Lower lobe of right lung (tissue), 2 donors: Measurements from ENCODE around the gene MTURN. TPM values are rescaled to one million over a fixed set of nuclear protein-coding genes. Genes with fewer than 3 reads are reported as not detected.

Experiments
- ATAC-seq, 2 donors: fragments of 200-7000 bp; cut with Tn5 transposase; one replicate each; pipeline ENCODE4 v1.9.1; 2020 to 2022; ENCODE audit warnings: mild to moderate bottlenecking in 2 of 2, moderate library complexity in 2 of 2
- DNase-seq: peaks from one replicate; pipeline ENCODE4 v3.0.0-alpha.2; 2020
- H3K27ac ChIP-seq: fragments of 200-600 bp; one replicate; pipeline ENCODE4 v1.8.0; 2022
- H3K27me3 ChIP-seq: fragments of 200-600 bp; one replicate; pipeline ENCODE4 v1.8.0; 2022; ENCODE audit warnings: low read depth
- H3K36me3 ChIP-seq: fragments of 200-600 bp; one replicate; pipeline ENCODE4 v1.8.0; 2022; ENCODE audit warnings: mild to moderate bottlenecking
- H3K4me1 ChIP-seq: fragments of 200-600 bp; one replicate; pipeline ENCODE4 v1.8.0; 2022
- H3K4me3 ChIP-seq: fragments of 200-600 bp; one replicate; pipeline ENCODE4 v1.8.0; 2022; ENCODE audit warnings: mild to moderate bottlenecking
- H3K9me3 ChIP-seq: fragments of 200-600 bp; one replicate; pipeline ENCODE4 v1.8.0; 2022
- CTCF ChIP-seq: fragments of 200-600 bp; IDR thresholded peaks from one replicate; pipeline ENCODE4 v1.8.0; 2022; ENCODE audit warnings: antibody characterized with exemption, mild to moderate bottlenecking
- intact Hi-C: fragments of 100-400 bp; cut with DNase I; formaldehyde crosslinking; loops from one replicate; pipeline ENCODE4 v1.11.0; 2022
- total RNA-seq: library from RNA; stranded (reverse); fragmentation: NEBNext Ultra II Directional; extraction: Animal tissue kit (Norgen Biotek cat#: 25700); gene quantifications from one replicate; pipeline ENCODE4 v1.2.1, GENCODE V29; 2021
- donor health status: DM: no; HTN: yes; CAD: no; lungs with severe emphysema.

The MTURN gene
- total RNA-seq, 1 donor from 2014 or later = 39.4 TPM

GRCh38 chr7:30171766-30172447 lies 37.1 kb downstream of the MTURN start:
- peaks cover 21% of the 10 kb centered on the region for H3K4me1 ChIP-seq

GRCh38 chr7:30172451-30172850 lies 37.7 kb downstream of the MTURN start:
- no peak overlapping the region for H3K27ac ChIP-seq
- H3K4me3 ChIP-seq = no peak overlapping the region
- H3K27me3 ChIP-seq = no peaks in the 10 kb centered on the region
- peaks cover 26% of the 10 kb centered on the region for H3K4me1 ChIP-seq
- ATAC-seq (no peak), DNase-seq (no peak)
- H3K9me3 ChIP-seq = no peaks in the 10 kb centered on the region
- intact Hi-C loops = no loop called here
- TF ChIP-seq CTCF = no peak
- no peaks in the 10 kb centered on the region for H3K36me3 ChIP-seq

More at GRCh38 chr7:30171766-30172447, 37.1 kb downstream of the MTURN start:
- intact Hi-C loops = no loop called here
- H3K9me3 ChIP-seq = no peaks in the 10 kb centered on the region
- no peaks in the 10 kb centered on the region for H3K36me3 ChIP-seq
- no peak overlapping the region for H3K4me3 ChIP-seq
- TF ChIP-seq CTCF = no peak
- H3K27ac ChIP-seq = no peak overlapping the region
- ATAC-seq (no peak), DNase-seq (no peak)
- no peaks in the 10 kb centered on the region for H3K27me3 ChIP-seq

- H3K27ac ChIP-seq = no peak overlapping the region
- intact Hi-C loops = no loop called here
- no peaks in the 10 kb centered on the region for H3K27me3 ChIP-seq
- peaks cover 32% of the 10 kb centered on the region for H3K4me1 ChIP-seq
- H3K9me3 ChIP-seq = no peaks in the 10 kb centered on the region
- ATAC-seq (peak; percentile 66 to 74), DNase-seq (peak; percentile 67)
- no peaks in the 10 kb centered on the region for H3K36me3 ChIP-seq
- TF ChIP-seq CTCF = peak; percentile 19
- no peak overlapping the region for H3K4me3 ChIP-seq
These were observed 38.5 kb downstream of the MTURN start for GRCh38 chr7:30173058-30173897.

GRCh38 chr7:30175180-30175579 lies 40.4 kb downstream of the MTURN start:
- no peaks in the 10 kb centered on the region for H3K27me3 ChIP-seq
- peaks cover 44% of the 10 kb centered on the region for H3K4me1 ChIP-seq
- H3K4me3 ChIP-seq = no peak overlapping the region
- intact Hi-C loops = no loop called here
- H3K27ac ChIP-seq = no peak overlapping the region
- H3K9me3 ChIP-seq = no peaks in the 10 kb centered on the region
- no peaks in the 10 kb centered on the region for H3K36me3 ChIP-seq
- ATAC-seq (no peak), DNase-seq (no peak)
- TF ChIP-seq CTCF = no peak

GRCh38 chr7:30175636-30176147 lies 40.9 kb downstream of the MTURN start:
- Histone ChIP-seq H3K4me1 (peaks cover 44% of the 10 kb centered on the region), H3K27ac (no peak overlapping the region), H3K27me3 (no peaks in the 10 kb centered on the region), H3K9me3 (no peaks in the 10 kb centered on the region), H3K4me3 (no peak overlapping the region), H3K36me3 (no peaks in the 10 kb centered on the region)
- ATAC-seq (no peak), DNase-seq (no peak)
- TF ChIP-seq CTCF = no peak
- intact Hi-C loops = no loop called here
